DMS53 treated with DMSO at 0.1 percent for 48 hours (cell line): Measurements from ENCODE around the gene DZANK1.
"Not testable (repeated sequence)": the region's sequence is repeated elsewhere in the genome, so short reads cannot be mapped to it uniquely, and the experiment has no call there.

Source experiments
- DNase-seq: peaks from one replicate; lab custom pipeline; 2025; ENCODE audit not compliant: unreplicated experiment; lab: John Stamatoyannopoulos, UW

Gene DZANK1

DNA sequence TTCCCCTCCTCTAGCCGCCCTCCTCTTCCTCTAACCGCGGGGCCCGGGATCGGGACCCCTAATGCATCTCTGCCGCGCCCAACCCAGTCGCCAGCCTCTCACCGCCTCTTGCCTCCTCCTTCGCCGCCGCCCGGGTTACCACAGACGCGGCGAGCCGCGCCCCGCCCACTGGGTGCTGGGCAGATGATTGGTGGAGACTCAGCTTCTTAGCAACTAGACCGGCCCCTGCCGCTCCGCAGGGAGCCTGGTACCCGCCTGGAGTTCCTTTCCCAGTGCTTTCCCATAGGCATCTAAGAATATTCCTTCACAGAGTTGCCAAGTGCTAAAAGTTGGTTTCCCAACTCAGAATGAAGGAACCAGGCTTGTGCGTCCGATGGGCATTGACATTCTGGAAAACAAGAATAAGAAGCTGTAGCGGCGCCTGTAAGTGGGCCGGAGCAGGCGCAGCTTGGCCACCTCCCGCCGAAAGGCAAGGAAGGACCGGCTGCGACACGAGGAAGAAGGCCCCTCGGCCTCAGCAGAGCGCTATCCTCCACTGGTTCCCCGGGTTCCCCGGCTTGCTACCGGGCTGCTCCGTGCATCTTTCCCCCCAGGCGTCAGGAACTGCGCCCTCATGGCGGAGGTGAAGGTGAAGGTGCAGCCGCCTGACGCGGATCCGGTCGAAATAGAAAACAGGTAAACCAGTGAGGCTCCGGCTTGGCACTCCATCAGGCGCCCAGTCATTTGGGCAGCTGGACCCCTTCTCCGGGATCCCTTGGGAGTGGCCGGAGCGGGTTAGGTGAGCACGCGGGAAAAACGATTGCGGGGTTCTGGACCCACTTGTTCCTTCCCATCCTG is at the start of gene DZANK1, which contains the start of gene POLR3F:
Gene DZANK1, minus strand, starts transcription at position 137 of the 837 bp plus-strand sequence. CDS start 1,672 bp downstream, outside the sequence.
Gene POLR3F, plus strand, starts transcription at position 497 of the 837 bp plus-strand sequence. Its CDS starts 117 bp downstream, at position 614.
- DNase-seq: peak; percentile 95

GRCh38 chr20:18515973-18516372 is 49.1 kb upstream of the DZANK1 start:
- no peak for DNase-seq

- DNase-seq: no peak
These were observed 47.3 kb upstream of the DZANK1 start for GRCh38 chr20:18514127-18514526.

DNA sequence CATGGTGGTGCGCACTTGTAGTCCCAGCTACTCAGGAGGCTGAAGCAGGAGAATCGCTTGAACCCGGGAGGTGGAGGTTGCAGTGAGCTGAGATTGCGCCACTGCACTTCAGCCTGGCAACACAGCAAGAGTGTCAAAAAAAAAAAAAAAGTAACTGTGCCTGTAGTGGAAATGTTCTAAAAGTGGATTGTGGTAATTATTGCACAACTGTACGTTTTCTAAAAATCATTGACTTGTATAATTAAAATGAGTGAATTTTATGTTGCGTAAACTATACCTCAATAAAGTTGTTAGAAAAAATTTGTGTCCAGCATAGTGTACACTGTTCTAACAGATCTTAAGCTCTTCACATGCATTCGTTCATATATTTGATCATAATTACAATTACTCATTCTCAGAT is 46.4 kb upstream of the DZANK1 start:
- DNase-seq: no peak

DNA sequence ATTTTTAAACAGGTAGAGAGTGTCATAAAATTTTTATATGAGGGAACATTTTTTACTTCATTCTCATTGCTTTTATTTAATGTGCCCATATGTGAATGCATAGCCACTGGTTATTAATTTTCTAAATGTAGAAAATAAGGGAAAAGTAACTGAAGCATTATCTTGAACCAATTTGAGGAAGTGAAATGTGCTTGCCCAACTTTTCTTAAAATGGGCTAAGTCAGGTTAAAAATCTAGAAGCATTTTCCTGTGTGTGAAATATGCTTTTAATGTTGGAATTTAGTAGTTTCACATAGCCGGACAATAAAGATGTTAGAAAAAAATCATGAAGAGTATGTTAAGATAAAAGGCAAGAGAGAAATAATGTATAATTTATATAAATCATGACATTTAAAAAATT is 44.7 kb upstream of the DZANK1 start:
- DNase-seq: no peak

DNA sequence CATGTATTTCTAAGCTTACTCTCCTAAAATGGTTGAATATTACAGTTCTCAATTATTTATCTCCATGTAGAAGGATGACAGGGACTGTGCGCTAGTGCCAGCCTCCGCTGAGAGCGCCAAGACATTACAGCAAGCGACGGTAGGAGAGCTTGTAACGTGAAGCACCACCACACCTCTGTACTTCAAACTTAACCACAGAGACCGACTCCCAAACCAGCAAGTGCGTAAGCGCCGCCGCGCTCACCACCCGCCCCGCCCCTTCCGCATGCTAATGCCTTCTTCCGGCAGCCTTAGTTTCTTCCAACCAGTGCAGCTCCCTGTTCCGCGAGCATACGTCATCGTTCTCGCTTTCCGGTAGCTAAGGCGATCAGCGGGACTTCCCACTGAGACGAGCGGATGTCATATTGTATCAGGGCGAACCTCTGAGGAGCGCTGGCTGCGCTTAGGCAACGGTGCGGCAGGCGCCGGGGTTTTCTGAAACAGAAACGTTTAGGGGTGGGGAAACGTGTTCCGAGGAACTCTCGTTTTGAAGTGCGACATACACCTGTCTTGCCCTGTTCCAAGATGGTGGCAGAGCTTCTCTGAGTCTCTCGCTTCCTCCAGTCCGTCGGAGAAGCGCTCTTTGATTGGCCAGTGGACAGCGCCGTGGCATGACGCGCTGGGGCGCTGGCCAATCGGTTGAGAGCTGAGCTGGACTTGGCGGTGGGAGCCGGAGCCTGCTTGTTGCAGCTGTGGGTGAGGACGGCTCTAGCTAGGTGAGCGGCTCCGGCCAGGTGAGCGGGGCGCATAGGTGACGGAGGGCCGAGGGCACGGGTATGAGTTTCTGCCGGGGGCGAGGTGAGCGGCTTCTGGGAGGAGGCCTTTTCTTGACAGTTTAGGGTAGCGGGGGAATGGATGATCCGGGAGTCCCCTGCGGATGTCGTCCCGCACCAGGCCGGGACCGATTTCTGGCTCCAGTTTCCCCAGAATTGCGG is 40.7 kb upstream of the DZANK1 start, which contains the start of gene SEC23B:
Gene SEC23B, plus strand, starts transcription at position 723 of the 974 bp plus-strand sequence. CDS start 2,896 bp downstream, outside the sequence.
- peak; percentile 98 for DNase-seq

DNA sequence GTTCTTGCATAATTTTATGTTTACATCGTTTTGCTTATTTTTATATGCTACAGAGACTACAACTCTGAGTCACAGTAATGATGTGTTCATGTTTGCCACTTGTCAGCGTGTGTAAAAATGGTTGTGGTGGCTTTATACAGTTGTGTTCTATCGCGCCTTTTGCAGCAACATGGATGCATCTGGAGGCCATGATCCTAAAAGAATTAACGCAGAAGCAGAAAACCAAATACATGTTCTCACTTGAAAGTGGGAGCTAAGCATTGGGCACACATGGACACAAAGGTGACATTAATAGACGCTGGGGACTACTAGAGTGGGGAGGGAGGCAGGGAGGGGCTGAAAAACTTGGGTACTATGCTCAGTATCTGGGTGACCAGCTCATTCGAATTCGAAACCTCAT is 39.9 kb upstream of the DZANK1 start:
- DNase-seq: peak; percentile 14

DNA sequence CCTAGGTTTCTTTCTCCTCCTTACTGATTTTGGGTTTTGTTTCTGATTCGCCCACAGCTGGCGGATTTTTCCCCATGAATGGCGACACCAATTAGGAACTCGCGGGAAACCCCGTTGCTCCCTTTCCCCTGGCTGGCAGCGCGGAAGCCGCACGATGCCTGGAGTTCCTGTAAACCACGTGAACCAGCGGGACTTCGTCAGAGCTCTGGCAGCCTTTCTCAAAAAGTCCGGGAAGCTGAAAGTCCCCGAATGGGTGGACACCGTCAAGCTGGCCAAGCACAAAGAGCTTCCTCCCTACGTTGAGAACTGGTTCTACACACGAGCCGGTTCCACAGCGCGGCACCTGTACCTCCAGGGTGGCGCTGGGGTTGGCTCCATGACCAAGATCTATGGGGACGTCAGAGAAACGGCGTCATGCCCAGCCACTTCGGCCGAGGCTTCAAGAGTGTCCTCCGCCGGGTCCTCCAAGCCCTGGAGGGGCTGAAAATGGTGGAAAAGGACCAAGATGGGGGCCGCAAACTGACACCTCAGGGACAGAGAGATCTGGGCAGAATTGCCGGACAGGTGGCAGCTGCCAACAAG is 37.7 kb upstream of the DZANK1 start:
- DNase-seq: no peak

DNA sequence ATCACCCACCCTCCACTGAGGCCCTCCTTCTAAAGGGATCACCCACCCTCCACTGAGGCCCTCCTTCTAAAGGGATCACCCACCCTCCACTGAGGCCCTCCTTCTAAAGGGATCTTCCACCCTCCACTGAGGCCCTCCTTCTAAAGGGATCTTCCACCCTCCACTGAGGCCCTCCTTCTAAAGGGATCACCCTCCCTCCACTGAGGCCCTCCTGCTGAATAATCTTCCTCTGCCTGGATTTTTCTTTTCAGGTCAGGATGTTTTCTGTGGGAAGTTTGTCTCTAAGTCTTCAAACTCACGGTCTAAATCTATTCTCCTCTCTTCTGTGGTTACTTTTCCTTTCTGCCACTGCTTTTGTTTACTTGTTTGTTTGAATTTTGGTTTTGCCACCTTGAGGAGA is 34.8 kb upstream of the DZANK1 start:
- not testable (repeated sequence) for DNase-seq

DNA sequence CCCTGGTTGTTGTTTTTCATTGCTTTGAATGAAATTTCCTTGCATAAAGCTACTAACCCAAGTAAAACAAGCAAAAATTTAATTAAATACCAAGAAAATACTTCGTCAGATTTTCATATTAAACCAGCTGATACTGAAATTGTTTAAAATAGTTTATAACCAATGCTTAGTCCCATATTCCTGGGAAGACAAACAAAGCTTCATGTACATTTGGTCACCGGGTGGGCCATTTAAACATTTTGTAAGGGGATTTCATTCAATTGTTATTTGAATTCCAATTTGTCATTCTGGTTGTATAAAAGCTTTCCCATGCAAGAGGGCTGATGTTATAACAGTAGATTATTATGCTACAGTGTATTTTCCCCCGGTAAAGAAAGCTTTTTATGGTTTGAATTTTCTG is 30.8 kb upstream of the DZANK1 start:
- DNase-seq: no peak

- peak; percentile 70 for DNase-seq
These were observed 30.1 kb upstream of the DZANK1 start, which contains the start of gene RBBP9 for GRCh38 chr20:18496740-18497592. Gene RBBP9 (minus strand): TSS chr20:18497225. CDS start chr20:18497167, 58 bp downstream.

DNA sequence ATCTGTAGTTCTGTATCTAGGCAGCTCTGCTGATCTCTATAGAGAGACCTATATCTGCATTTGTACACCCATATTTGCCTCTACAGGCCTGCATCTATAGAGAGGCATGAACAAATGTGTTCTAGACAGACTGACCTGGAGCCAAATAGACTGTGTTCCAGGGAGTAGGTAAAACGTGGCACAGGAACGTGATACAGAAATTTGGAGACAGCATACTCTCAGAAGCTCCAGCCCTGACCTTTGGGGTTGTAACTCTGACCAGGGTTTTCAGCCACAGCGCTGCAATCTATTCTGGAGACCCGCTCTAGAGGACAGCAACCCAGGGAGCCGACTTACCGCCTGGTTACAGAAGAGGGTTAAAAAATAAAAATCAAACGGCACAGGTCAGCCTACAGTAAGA is 29.2 kb upstream of the DZANK1 start:
- DNase-seq: no peak

DNA sequence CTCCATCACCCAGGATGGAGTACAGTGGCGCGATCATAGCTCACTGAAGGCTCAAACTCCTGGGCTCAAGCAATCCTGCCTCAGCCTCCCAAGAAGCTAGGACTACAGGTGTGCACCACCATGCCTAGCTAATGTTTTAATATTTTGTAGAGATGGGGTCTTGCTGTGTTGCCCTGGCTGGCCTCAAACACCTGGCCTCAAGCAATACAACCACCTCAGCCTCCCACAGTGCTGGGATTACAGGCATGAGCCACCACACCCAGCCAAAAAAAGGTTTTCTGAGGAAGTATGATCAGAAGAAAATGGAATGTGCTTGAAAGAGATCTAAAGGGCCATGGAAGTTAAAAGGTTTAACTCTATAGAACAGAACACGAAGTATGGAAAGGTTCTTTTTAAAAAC is 21.5 kb upstream of the DZANK1 start:
- DNase-seq: no peak

DNA sequence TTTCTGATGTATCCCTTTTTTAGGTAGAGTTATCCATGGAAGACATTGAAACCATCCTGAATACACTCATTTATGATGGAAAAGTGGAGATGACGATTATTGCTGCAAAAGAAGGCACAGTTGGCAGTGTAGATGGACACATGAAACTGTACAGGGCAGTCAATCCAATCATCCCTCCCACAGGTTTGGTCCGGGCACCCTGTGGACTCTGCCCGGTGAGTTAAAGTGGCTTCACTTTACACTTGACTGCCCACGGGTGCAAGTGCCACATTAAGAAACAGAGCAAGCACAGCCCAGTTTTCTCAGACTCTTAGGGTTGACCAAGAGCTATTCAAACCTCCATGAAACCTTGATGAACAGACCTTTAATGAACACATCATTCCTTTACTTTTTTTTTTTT is 14.8 kb upstream of the DZANK1 start:
- no peak for DNase-seq

DNA sequence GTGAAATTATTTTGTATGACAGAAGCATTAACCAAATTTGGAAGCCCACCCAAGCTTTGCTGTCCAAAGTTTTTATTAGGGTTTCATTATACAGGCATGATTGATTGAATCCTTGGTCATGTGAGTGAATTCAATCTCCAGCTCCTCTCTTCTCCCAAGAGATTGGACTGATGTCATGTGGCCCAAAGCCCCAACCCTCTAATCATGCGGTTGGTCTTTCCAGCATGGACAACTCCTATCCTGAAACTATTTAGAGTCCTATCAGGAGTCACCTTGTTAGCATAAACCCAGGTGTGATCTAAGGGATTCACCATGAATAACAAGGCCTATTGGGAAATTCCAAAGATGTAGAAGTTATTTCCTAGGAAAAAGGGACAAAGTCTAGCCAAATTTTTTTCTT is 11.0 kb upstream of the DZANK1 start:
- DNase-seq: no peak

DNA sequence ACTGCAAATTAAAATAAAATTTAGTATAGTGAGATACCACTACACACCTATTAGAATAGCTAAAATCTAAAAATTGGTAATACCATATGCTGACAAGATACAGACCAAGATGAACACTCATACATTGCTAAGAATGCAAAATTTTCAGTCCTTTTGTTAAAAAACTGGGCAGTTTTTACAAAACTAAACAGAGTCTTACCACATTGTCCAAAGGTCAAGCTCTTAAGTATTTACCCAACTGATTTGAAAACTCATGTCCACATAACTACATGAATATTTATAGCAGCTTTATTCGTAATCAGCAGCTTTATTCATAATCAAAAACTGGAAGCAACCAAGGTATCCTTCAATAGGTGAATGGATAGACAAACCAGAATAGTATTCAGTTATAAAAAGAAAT is 10.4 kb upstream of the DZANK1 start:
- no peak for DNase-seq

- no peak for DNase-seq
These were observed 296 bp downstream of the DZANK1 start for GRCh38 chr20:18466574-18466893.

GRCh38 chr20:18465536-18466200 is 1.2 kb downstream of the DZANK1 start:
- DNase-seq: no peak

DNA sequence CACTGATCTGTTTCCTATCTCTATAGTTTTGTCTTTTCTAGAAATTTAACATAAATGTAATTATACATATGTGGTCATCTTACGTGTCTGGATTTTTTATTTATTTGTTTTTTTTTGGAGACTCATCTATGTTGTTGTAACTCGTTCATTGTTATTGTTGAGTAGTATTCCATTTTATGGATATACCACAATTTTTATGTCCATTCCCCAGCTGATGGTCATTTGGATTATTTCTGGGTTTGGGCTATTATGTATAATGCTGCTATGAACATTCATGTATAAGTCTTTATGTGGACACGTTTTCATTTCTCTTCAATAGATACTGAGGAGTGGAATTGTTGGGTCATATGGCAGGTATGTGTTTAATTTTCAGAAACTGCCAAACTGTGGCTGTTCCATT is 10.2 kb downstream of the DZANK1 start:
- DNase-seq: no peak

GRCh38 chr20:18443886-18444285 is 22.9 kb downstream of the DZANK1 start:
- no peak for DNase-seq
